Gastrocnemius medialis (tissue), 4 donors: Measurements from ENCODE around the gene TXNRD2. TPM values are rescaled to one million over a fixed set of nuclear protein-coding genes. Genes with fewer than 3 reads are reported as not detected.

Experiments
- ATAC-seq, 2 donors: fragments of 150-250 bp; one replicate each; pipeline ENCODE4 v1.9.1; 2016
- DNase-seq, 2 donors: peaks; one replicate each; pipeline ENCODE4 v3.0.0-alpha.2; 2019
- H3K27ac ChIP-seq, 4 donors: fragments of 200-600 bp; sonication (generic); 1 replicate in 1 of 4; 2 replicates in 3 of 4; pipeline ENCODE4 v1.5.1; 2016 to 2018; ENCODE audit warnings: mild to moderate bottlenecking in 2 of 4, moderate library complexity in 1 of 4
- H3K27me3 ChIP-seq, 3 donors: fragments of 200-600 bp; sonication (generic) in 2 of 3; 1 replicate in 1 of 3; 2 replicates in 2 of 3; pipeline versions ENCODE4 v1.5.1 to v1.6.0; 2016 to 2019; ENCODE audit warnings: mild to moderate bottlenecking in 1 of 3, moderate library complexity in 1 of 3
- H3K36me3 ChIP-seq, 2 donors: fragments of 200-600 bp; sonication (generic) in 1 of 2; one replicate each; pipeline ENCODE4 v1.5.1; 2017 to 2018
- H3K4me1 ChIP-seq, 2 donors: fragments of 200-600 bp; sonication (generic) in 1 of 2; one replicate each; pipeline ENCODE4 v1.5.1; 2016 to 2017; ENCODE audit warnings: mild to moderate bottlenecking in 2 of 2
- H3K4me3 ChIP-seq, 4 donors: fragments of 200-600 bp; sonication (generic) in 3 of 4; 1 replicate in 1 of 4; 2 replicates in 3 of 4; pipeline ENCODE4 v1.5.1; 2016 to 2019; ENCODE audit warnings: mild to moderate bottlenecking in 2 of 4
- H3K9me3 ChIP-seq, 3 donors: fragments of 200-600 bp; sonication (generic) in 2 of 3; 1 replicate in 1 of 3; 2 replicates in 2 of 3; pipeline ENCODE4 v1.5.1; 2016 to 2019
- CTCF ChIP-seq, 5 experiments: fragments of 450-650 bp in 3 of 5; fragments of 200-600 bp in 2 of 5; sonication (generic) in 2 of 5; IDR thresholded peaks in 4 of 5; conservative IDR thresholded peaks in 1 of 5; 1 replicate in 4 of 5; 2 replicates in 1 of 5; pipeline ENCODE4 v1.5.1; 2016 to 2019; ENCODE audit warnings: antibody characterized with exemption in 5 of 5, mild to moderate bottlenecking in 3 of 5, moderate library complexity in 3 of 5
- POLR2A ChIP-seq, 2 donors: fragments of 450-650 bp; IDR thresholded peaks; one replicate each; pipeline ENCODE4 v1.6.1; 2017; ENCODE audit warnings: antibody characterized with exemption in 2 of 2, mild to moderate bottlenecking in 2 of 2, moderate library complexity in 2 of 2
- in situ Hi-C, 4 donors: fragments of 200-750 bp; cut with MboI; loops; one replicate each; pipeline versions ENCODE4 v1.15.0 to v1.8.0; 2017; ENCODE audit warnings: low sequenced_read_pairs in 4 of 4
- intact Hi-C: fragments of 100-400 bp; cut with DNase I; formaldehyde crosslinking; loops from one replicate; pipeline ENCODE4 v1.15.1; 2023; ENCODE audit warnings: low total_unique reads
- total RNA-seq, 4 donors: library from RNA; depleted of rRNA; stranded (reverse); fragments of >200 nt; gene quantifications; one replicate each; pipeline versions ENCODE4 v1.1.0 to v1.2.3, GENCODE V29; 2016

Gene TXNRD2
- total RNA-seq, 4 donors from 2014 or later: 9.0 to 18.0 (median 14.4) TPM

GRCh38 chr22:19879246-19879570 is 62.4 kb downstream of the TXNRD2 start:
- H3K4me3 ChIP-seq: no peak overlapping the region

DNA sequence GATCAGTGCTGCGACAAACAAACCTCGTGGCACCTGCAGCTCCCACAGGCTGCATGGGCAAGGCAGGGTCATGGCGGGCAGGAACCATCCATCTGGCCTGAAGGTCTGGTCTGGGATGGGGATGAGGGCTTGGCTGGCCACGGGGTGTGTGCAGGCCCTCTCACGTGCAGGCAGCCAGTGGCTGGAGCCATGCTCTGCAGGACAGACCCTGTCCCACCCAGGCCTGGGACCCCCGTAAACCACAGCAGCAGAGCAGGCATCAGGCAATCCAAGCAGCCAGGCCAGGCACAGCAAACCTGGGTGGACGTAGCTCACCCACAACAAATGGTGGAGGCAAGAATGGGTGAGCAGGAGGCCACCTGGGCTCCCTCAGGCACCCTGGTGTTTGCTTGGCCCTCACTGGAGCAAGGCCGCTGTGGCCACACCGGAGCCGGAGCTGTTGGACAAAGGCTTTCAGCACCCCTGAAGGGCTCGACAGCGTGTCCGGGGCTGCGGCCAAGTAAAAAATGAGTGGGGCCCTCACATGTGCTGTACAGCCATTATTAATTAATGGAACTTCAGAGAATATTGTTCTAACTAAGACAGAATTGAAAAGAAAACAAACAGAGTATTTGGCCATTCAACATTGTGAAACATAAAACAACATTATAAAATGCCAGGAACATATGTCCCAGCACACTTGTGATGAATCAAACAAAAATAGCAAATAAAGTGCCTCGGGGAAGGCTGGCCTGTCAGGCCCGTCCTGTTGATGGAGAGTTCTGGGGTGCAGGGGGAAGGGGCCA is 63.0 kb downstream of the TXNRD2 start:
- Histone ChIP-seq H3K27me3 (no peaks in the 10 kb centered on the region), H3K9me3 (no peaks in the 10 kb centered on the region), H3K36me3 (no peaks in the 10 kb centered on the region), H3K4me1 (no peaks in the 10 kb centered on the region), H3K27ac (no peak overlapping the region), H3K4me3 (no peak overlapping the region)
- TF ChIP-seq POLR2A (IDR thresholded peaks at IDR 0.05) (no peak), CTCF (IDR thresholded peaks at IDR 0.05 in 4 of 5, conservative IDR thresholded peaks at IDR 0.05 in 1 of 5) (no peak)
- in situ Hi-C loops: no loop called here
- intact Hi-C loops: no loop called here
- DNase-seq (peak in 1 of 2 donors; percentile 7), ATAC-seq (no peak)

More at GRCh38 chr22:19879246-19879570, 62.4 kb downstream of the TXNRD2 start:
- intact Hi-C loops (no loop called here), in situ Hi-C loops (no loop called here)
- DNase-seq: peak in 1 of 2 donors; percentile 1
- ATAC-seq: no peak
- peaks cover 0 to 6% of the 10 kb centered on the region in 2 donors for H3K4me1 ChIP-seq
- H3K27ac ChIP-seq: no peak overlapping the region
- H3K36me3 ChIP-seq: no peaks in the 10 kb centered on the region
- TF ChIP-seq CTCF (IDR thresholded peaks at IDR 0.05 in 4 of 5, conservative IDR thresholded peaks at IDR 0.05 in 1 of 5): no peak
- TF ChIP-seq POLR2A (IDR thresholded peaks at IDR 0.05): no peak
- H3K9me3 ChIP-seq: no peaks in the 10 kb centered on the region
- no peaks in the 10 kb centered on the region for H3K27me3 ChIP-seq

- in situ Hi-C loops: no loop called here
Measured at GRCh38 chr22:19877626-19878339, 63.8 kb downstream of the TXNRD2 start.

GRCh38 chr22:19876941-19877625 is 64.5 kb downstream of the TXNRD2 start:
- in situ Hi-C loops: no loop called here
- peak in 1 of 2 donors; percentile 7 for DNase-seq
- ATAC-seq: no peak
- intact Hi-C loops: no loop called here
- H3K36me3 ChIP-seq: no peaks in the 10 kb centered on the region
- no peak overlapping the region for H3K27ac ChIP-seq
- H3K9me3 ChIP-seq: no peaks in the 10 kb centered on the region
- no peak overlapping the region for H3K4me3 ChIP-seq
- no peak for TF ChIP-seq CTCF (IDR thresholded peaks at IDR 0.05 in 4 of 5, conservative IDR thresholded peaks at IDR 0.05 in 1 of 5)
- TF ChIP-seq POLR2A (IDR thresholded peaks at IDR 0.05): no peak
- H3K27me3 ChIP-seq: no peaks in the 10 kb centered on the region
- H3K4me1 ChIP-seq: no peaks in the 10 kb centered on the region

More at GRCh38 chr22:19877626-19878339, 63.8 kb downstream of the TXNRD2 start:
- DNase-seq: peak in 1 of 2 donors; percentile 10
- no peaks in the 10 kb centered on the region for H3K9me3 ChIP-seq
- TF ChIP-seq POLR2A (IDR thresholded peaks at IDR 0.05) (no peak), CTCF (IDR thresholded peaks at IDR 0.05 in 4 of 5, conservative IDR thresholded peaks at IDR 0.05 in 1 of 5) (no peak)
- no peaks in the 10 kb centered on the region for H3K36me3 ChIP-seq
- H3K27me3 ChIP-seq: no peaks in the 10 kb centered on the region
- H3K4me1 ChIP-seq: no peaks in the 10 kb centered on the region
- no peak overlapping the region for H3K27ac ChIP-seq
- H3K4me3 ChIP-seq: no peak overlapping the region
- intact Hi-C loops: no loop called here
- no peak for ATAC-seq
